ENCODE data around the gene TMEM72. TPM values are rescaled to one million over a fixed set of nuclear protein-coding genes. Genes with fewer than 3 reads are reported as not detected.

Gene TMEM72
- total RNA-seq, 1 experiment from 2014 or later, result not detected

GRCh38 chr10:44870031-44870430 lies 41.1 kb upstream of the TMEM72 start:
- Histone ChIP-seq H3K4me1 (ENCODE audit: low read length) (peaks cover 2% of the 10 kb centered on the region; the same call in 1 of the 2 replicates), H3K4me3 (ENCODE audit: low read length) (no peak overlapping the region), H3K9me2 (replicated peaks; ENCODE audit: insufficient read depth, low read length) (no peaks in the 10 kb centered on the region), H3K27me3 (ENCODE audit: low read length) (no peaks in the 10 kb centered on the region), H4K20me1 (ENCODE audit: insufficient read depth, low read depth, low read length) (no peaks in the 10 kb centered on the region), H3K36me3 (ENCODE audit: insufficient read depth, low read length) (no peaks in the 10 kb centered on the region), H3K4me2 (ENCODE audit: low read depth, low read length, poor library complexity, severe bottlenecking) (no peak overlapping the region), H3K9ac (ENCODE audit: low read length) (no peak overlapping the region), H3K79me2 (ENCODE audit: low read length) (no peaks in the 10 kb centered on the region), H2AFZ (ENCODE audit: low read length) (no peak overlapping the region), H3K27ac (ENCODE audit: low read length) (no peak overlapping the region), H3K9me3 (ENCODE audit: low read length) (no peaks in the 10 kb centered on the region)
- no peak for DNase-seq

- Histone ChIP-seq H3K4me1 (ENCODE audit: low read length) (no peaks in the 10 kb centered on the region), H2AFZ (ENCODE audit: low read length) (no peak overlapping the region), H3K4me3 (ENCODE audit: low read length) (no peak overlapping the region), H3K9ac (ENCODE audit: low read length) (no peak overlapping the region), H3K9me3 (ENCODE audit: low read length) (no peaks in the 10 kb centered on the region), H3K27ac (ENCODE audit: low read length) (no peak overlapping the region), H3K79me2 (ENCODE audit: low read length) (no peaks in the 10 kb centered on the region), H3K36me3 (ENCODE audit: insufficient read depth, low read length) (no peaks in the 10 kb centered on the region), H4K20me1 (ENCODE audit: insufficient read depth, low read depth, low read length) (no peaks in the 10 kb centered on the region), H3K27me3 (ENCODE audit: low read length) (no peaks in the 10 kb centered on the region), H3K9me2 (replicated peaks; ENCODE audit: insufficient read depth, low read length) (no peaks in the 10 kb centered on the region), H3K4me2 (ENCODE audit: low read depth, low read length, poor library complexity, severe bottlenecking) (no peak overlapping the region)
- no peak for DNase-seq
Measured at GRCh38 chr10:44873160-44873559, 38.0 kb upstream of the TMEM72 start.

GRCh38 chr10:44874166-44874565 lies 37.0 kb upstream of the TMEM72 start:
- H3K9me3 ChIP-seq (ENCODE audit: low read length), result no peaks in the 10 kb centered on the region
- H3K36me3 ChIP-seq (ENCODE audit: insufficient read depth, low read length), result no peaks in the 10 kb centered on the region
- H3K27ac ChIP-seq (ENCODE audit: low read length), result no peak overlapping the region
- no peaks in the 10 kb centered on the region for H3K27me3 ChIP-seq (ENCODE audit: low read length)
- H3K4me2 ChIP-seq (ENCODE audit: low read depth, low read length, poor library complexity, severe bottlenecking), result no peak overlapping the region
- H3K9ac ChIP-seq (ENCODE audit: low read length), result no peak overlapping the region
- H3K4me3 ChIP-seq (ENCODE audit: low read length), result no peak overlapping the region
- no peaks in the 10 kb centered on the region for H4K20me1 ChIP-seq (ENCODE audit: insufficient read depth, low read depth, low read length)
- H2AFZ ChIP-seq (ENCODE audit: low read length), result no peak overlapping the region
- DNase-seq, result no peak
- H3K79me2 ChIP-seq (ENCODE audit: low read length), result no peaks in the 10 kb centered on the region
- no peaks in the 10 kb centered on the region for H3K4me1 ChIP-seq (ENCODE audit: low read length)
- no peaks in the 10 kb centered on the region for H3K9me2 ChIP-seq (replicated peaks; ENCODE audit: insufficient read depth, low read length)

GRCh38 chr10:44878706-44879530 lies 32.2 kb upstream of the TMEM72 start:
- Histone ChIP-seq H3K27me3 (ENCODE audit: low read length) (no peaks in the 10 kb centered on the region), H3K4me1 (ENCODE audit: low read length) (peaks cover 27% of the 10 kb centered on the region), H3K4me2 (ENCODE audit: low read depth, low read length, poor library complexity, severe bottlenecking) (no peak overlapping the region), H3K36me3 (ENCODE audit: insufficient read depth, low read length) (no peaks in the 10 kb centered on the region), H3K79me2 (ENCODE audit: low read length) (no peaks in the 10 kb centered on the region), H3K9me2 (replicated peaks; ENCODE audit: insufficient read depth, low read length) (no peaks in the 10 kb centered on the region), H3K9me3 (ENCODE audit: low read length) (no peaks in the 10 kb centered on the region), H2AFZ (ENCODE audit: low read length) (no peak overlapping the region), H3K9ac (ENCODE audit: low read length) (no peak overlapping the region), H3K27ac (ENCODE audit: low read length) (no peak overlapping the region), H4K20me1 (ENCODE audit: insufficient read depth, low read depth, low read length) (no peaks in the 10 kb centered on the region), H3K4me3 (ENCODE audit: low read length) (no peak overlapping the region)
- DNase-seq, result no peak

- Histone ChIP-seq H3K36me3 (ENCODE audit: insufficient read depth, low read length) (no peaks in the 10 kb centered on the region), H3K27ac (ENCODE audit: low read length) (no peak overlapping the region), H4K20me1 (ENCODE audit: insufficient read depth, low read depth, low read length) (no peaks in the 10 kb centered on the region), H3K4me3 (ENCODE audit: low read length) (no peak overlapping the region), H3K9me3 (ENCODE audit: low read length) (no peaks in the 10 kb centered on the region), H3K4me2 (ENCODE audit: low read depth, low read length, poor library complexity, severe bottlenecking) (no peak overlapping the region), H3K27me3 (ENCODE audit: low read length) (no peaks in the 10 kb centered on the region), H2AFZ (ENCODE audit: low read length) (no peak overlapping the region), H3K4me1 (ENCODE audit: low read length) (peaks cover 27% of the 10 kb centered on the region), H3K79me2 (ENCODE audit: low read length) (no peaks in the 10 kb centered on the region), H3K9me2 (replicated peaks; ENCODE audit: insufficient read depth, low read length) (no peaks in the 10 kb centered on the region), H3K9ac (ENCODE audit: low read length) (no peak overlapping the region)
- DNase-seq, result no peak
Measured at GRCh38 chr10:44879531-44879899, 31.6 kb upstream of the TMEM72 start.

GRCh38 chr10:44880090-44880715 lies 30.9 kb upstream of the TMEM72 start:
- no peaks in the 10 kb centered on the region for H4K20me1 ChIP-seq (ENCODE audit: insufficient read depth, low read depth, low read length)
- no peak overlapping the region for H3K27ac ChIP-seq (ENCODE audit: low read length)
- no peak overlapping the region for H3K9ac ChIP-seq (ENCODE audit: low read length)
- no peaks in the 10 kb centered on the region for H3K36me3 ChIP-seq (ENCODE audit: insufficient read depth, low read length)
- no peaks in the 10 kb centered on the region for H3K79me2 ChIP-seq (ENCODE audit: low read length)
- no peaks in the 10 kb centered on the region for H3K9me3 ChIP-seq (ENCODE audit: low read length)
- no peak overlapping the region for H2AFZ ChIP-seq (ENCODE audit: low read length)
- no peaks in the 10 kb centered on the region for H3K9me2 ChIP-seq (replicated peaks; ENCODE audit: insufficient read depth, low read length)
- H3K27me3 ChIP-seq (ENCODE audit: low read length), result no peaks in the 10 kb centered on the region
- no peak for DNase-seq
- H3K4me1 ChIP-seq (ENCODE audit: low read length), result peaks cover 27% of the 10 kb centered on the region
- H3K4me3 ChIP-seq (ENCODE audit: low read length), result no peak overlapping the region
- H3K4me2 ChIP-seq (ENCODE audit: low read depth, low read length, poor library complexity, severe bottlenecking), result no peak overlapping the region

- DNase-seq, result no peak
- H4K20me1 ChIP-seq (ENCODE audit: insufficient read depth, low read depth, low read length), result no peaks in the 10 kb centered on the region
- no peak overlapping the region for H2AFZ ChIP-seq (ENCODE audit: low read length)
- peaks cover 27% of the 10 kb centered on the region for H3K4me1 ChIP-seq (ENCODE audit: low read length)
- no peaks in the 10 kb centered on the region for H3K36me3 ChIP-seq (ENCODE audit: insufficient read depth, low read length)
- H3K4me3 ChIP-seq (ENCODE audit: low read length), result no peak overlapping the region
- H3K9ac ChIP-seq (ENCODE audit: low read length), result no peak overlapping the region
- no peaks in the 10 kb centered on the region for H3K9me3 ChIP-seq (ENCODE audit: low read length)
- H3K27me3 ChIP-seq (ENCODE audit: low read length), result no peaks in the 10 kb centered on the region
- H3K79me2 ChIP-seq (ENCODE audit: low read length), result no peaks in the 10 kb centered on the region
- H3K4me2 ChIP-seq (ENCODE audit: low read depth, low read length, poor library complexity, severe bottlenecking), result no peak overlapping the region
- H3K27ac ChIP-seq (ENCODE audit: low read length), result no peak overlapping the region
- H3K9me2 ChIP-seq (replicated peaks; ENCODE audit: insufficient read depth, low read length), result no peaks in the 10 kb centered on the region
Measured at GRCh38 chr10:44881649-44882048, 29.5 kb upstream of the TMEM72 start.

- Histone ChIP-seq H4K20me1 (ENCODE audit: insufficient read depth, low read depth, low read length) (no peaks in the 10 kb centered on the region), H3K36me3 (ENCODE audit: insufficient read depth, low read length) (no peaks in the 10 kb centered on the region), H3K9me3 (ENCODE audit: low read length) (no peaks in the 10 kb centered on the region), H2AFZ (ENCODE audit: low read length) (no peak overlapping the region), H3K27me3 (ENCODE audit: low read length) (no peaks in the 10 kb centered on the region), H3K9me2 (replicated peaks; ENCODE audit: insufficient read depth, low read length) (no peaks in the 10 kb centered on the region), H3K27ac (ENCODE audit: low read length) (no peak overlapping the region), H3K4me2 (ENCODE audit: low read depth, low read length, poor library complexity, severe bottlenecking) (no peak overlapping the region), H3K4me3 (ENCODE audit: low read length) (no peak overlapping the region), H3K9ac (ENCODE audit: low read length) (no peak overlapping the region), H3K4me1 (ENCODE audit: low read length) (peaks cover 27% of the 10 kb centered on the region), H3K79me2 (ENCODE audit: low read length) (no peaks in the 10 kb centered on the region)
- no peak for DNase-seq
Measured at GRCh38 chr10:44882166-44882720, 28.9 kb upstream of the TMEM72 start.

Measured in Karpas-422 (cell line).